OCI-LY7 (cell line): ENCODE data around the gene PLOD1.

Experiments used
- EZH2phosphoT487 ChIP-seq: fragments of 200-600 bp; sonication (generic); IDR thresholded peaks from 2 replicates; pipeline ENCODE4 v1.6.1; 2018; ENCODE audit warnings: low read depth, borderline replicate concordance, mild to moderate bottlenecking, mixed run types, antibody characterized with exemption, low read length, moderate library complexity, mixed read lengths
- TF ChIP-seq, protein P1 (sequence below): fragments of 200-600 bp; sonication (generic); conservative IDR thresholded peaks from 2 replicates; pipeline ENCODE4 v1.5.1; 2014; ENCODE audit warnings: mild to moderate bottlenecking, antibody characterized with exemption, low read length, moderate library complexity, mixed read lengths

DNA sequence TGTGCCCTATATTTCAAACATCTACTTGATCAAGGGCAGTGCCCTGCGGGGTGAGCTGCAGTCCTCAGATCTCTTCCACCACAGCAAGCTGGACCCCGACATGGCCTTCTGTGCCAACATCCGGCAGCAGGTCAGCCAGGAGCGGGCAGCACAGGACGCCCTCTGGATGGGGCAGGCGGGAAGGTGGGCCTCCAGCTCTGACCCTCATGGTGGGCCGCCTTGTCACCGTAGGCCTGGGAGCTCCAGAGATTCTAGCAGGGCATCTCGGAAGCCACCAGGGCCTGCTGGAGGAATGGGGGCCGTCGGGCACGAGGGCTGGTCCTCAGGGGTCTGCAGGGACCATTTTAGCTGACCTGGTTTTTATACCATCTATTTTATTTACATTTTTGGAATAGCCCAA is 30.1 kb downstream of the PLOD1 start:
- no peak for TF ChIP-seq EZH2phosphoT487
- TF ChIP-seq, protein P1, sequence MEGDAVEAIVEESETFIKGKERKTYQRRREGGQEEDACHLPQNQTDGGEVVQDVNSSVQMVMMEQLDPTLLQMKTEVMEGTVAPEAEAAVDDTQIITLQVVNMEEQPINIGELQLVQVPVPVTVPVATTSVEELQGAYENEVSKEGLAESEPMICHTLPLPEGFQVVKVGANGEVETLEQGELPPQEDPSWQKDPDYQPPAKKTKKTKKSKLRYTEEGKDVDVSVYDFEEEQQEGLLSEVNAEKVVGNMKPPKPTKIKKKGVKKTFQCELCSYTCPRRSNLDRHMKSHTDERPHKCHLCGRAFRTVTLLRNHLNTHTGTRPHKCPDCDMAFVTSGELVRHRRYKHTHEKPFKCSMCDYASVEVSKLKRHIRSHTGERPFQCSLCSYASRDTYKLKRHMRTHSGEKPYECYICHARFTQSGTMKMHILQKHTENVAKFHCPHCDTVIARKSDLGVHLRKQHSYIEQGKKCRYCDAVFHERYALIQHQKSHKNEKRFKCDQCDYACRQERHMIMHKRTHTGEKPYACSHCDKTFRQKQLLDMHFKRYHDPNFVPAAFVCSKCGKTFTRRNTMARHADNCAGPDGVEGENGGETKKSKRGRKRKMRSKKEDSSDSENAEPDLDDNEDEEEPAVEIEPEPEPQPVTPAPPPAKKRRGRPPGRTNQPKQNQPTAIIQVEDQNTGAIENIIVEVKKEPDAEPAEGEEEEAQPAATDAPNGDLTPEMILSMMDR = no peak
